ENCODE data around the gene C1orf216. TPM values are rescaled to one million over a fixed set of nuclear protein-coding genes. Genes with fewer than 3 reads are reported as not detected.
"Not testable (repeated sequence)": the region's sequence is repeated elsewhere in the genome, so short reads cannot be mapped to it uniquely, and the experiment has no call there.

Gene C1orf216, protein sequence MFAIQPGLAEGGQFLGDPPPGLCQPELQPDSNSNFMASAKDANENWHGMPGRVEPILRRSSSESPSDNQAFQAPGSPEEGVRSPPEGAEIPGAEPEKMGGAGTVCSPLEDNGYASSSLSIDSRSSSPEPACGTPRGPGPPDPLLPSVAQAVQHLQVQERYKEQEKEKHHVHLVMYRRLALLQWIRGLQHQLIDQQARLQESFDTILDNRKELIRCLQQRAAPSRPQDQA
- 10 to 100 TPM; 16.6 to 18.0 TPM for total RNA-seq
- long read RNA-seq, donor 1, transcript C1orf216-201 (2 exons, 3,218 nt), result major isoform, 25 of 32 reads
- long read RNA-seq, donor 1, partial matches to known transcripts, result 0 of 32 reads
- long read RNA-seq, donor 1, other reads (novel, unspliced or antisense), result 7 of 32 reads
- long read RNA-seq, donor 2, transcript C1orf216-201 (2 exons, 3,218 nt), result major isoform, 98 of 110 reads
- long read RNA-seq, donor 2, partial matches to known transcripts, result 12 of 110 reads
- long read RNA-seq, donor 2, other reads (novel, unspliced or antisense), result 0 of 110 reads

DNA sequence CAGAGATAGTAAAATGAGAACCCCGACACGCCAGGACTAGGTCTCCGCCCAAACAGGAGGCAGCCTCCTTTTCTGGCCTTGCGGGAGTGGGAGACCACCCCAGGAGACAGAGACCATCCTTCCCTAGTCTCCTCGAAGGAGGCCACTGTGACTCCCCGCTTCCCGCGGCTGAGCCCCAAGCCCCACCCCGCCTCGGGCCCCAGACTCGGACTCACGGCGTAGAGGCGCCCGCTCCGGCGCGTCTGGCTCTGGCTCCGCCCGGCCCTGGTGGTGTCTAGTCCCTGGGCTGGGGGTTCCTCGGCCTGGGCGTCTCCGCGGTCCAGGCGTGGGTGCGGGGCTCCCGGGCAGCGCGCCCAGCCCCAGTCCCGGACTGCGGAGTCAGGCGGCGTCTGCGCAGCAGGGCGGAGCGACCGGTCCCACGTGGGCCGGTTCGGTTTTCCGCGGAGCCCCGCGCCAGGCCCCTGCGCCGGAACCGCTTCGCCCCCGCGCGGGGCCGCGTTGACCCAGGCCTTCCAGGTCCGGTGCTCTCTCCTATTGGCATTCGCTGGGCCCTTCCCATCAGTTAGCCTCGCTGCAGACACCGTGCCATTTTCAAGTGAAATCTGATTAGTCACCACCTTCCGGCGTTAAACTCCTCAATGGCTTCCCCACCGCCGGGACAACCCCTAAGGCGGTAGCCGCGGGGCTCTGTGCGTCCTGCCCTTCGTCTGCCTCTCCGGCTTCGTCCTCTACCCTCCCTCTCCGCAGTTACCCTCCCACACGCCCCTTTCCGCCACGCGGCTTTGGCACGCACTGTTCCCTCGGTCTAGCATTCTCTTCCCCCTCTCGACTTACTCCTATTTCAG, at the start of gene C1orf216:
Gene C1orf216, minus strand, starts transcription at position 393 of the 845 bp plus-strand sequence. CDS start 2,563 bp downstream, outside the sequence.
- DNase-seq (ENCODE audit: low spot score), result peak; percentile 91
- intact Hi-C loops (cut with DNase I), result no loop called here

- no peak for DNase-seq (ENCODE audit: low spot score)
- intact Hi-C loops (cut with DNase I), result no loop called here
These were observed 45.6 kb upstream of the C1orf216 start for GRCh38 chr1:35764283-35764682.

- DNase-seq (ENCODE audit: low spot score), result no peak
These were observed 44.5 kb upstream of the C1orf216 start for GRCh38 chr1:35763201-35763600.

GRCh38 chr1:35762141-35762540, 43.5 kb upstream of the C1orf216 start:
- intact Hi-C loops (cut with DNase I), result no loop called here

More at GRCh38 chr1:35763201-35763600, 44.5 kb upstream of the C1orf216 start:
- intact Hi-C loops (cut with DNase I), result no loop called here

DNA sequence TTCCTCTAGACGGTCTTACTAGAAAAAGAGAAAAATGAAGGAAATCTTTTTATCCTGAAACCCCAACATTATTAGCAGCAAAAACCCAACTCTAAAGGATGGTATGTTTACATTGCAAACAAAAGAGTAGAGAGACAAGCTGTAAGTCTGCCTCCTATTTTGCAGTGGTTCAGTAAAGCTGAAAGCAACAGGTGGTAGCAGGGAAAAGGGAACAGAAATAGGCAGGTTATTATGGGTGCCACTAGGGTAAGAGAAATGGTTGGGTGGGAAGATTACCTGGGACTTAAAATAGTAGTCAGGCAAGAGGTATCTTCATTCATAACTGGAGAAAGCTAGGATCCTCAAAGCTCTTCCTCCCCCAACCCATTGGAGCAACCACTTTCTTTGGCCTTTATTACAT, 37.4 kb upstream of the C1orf216 start:
- intact Hi-C loops (cut with DNase I), result no loop called here
- no peak for DNase-seq (ENCODE audit: low spot score)

More at GRCh38 chr1:35762141-35762540, 43.5 kb upstream of the C1orf216 start:
- no peak for DNase-seq (ENCODE audit: low spot score)

GRCh38 chr1:35753626-35754260, 35.1 kb upstream of the C1orf216 start:
- intact Hi-C loops (cut with DNase I), result no loop called here
- DNase-seq (ENCODE audit: low spot score), result no peak

DNA sequence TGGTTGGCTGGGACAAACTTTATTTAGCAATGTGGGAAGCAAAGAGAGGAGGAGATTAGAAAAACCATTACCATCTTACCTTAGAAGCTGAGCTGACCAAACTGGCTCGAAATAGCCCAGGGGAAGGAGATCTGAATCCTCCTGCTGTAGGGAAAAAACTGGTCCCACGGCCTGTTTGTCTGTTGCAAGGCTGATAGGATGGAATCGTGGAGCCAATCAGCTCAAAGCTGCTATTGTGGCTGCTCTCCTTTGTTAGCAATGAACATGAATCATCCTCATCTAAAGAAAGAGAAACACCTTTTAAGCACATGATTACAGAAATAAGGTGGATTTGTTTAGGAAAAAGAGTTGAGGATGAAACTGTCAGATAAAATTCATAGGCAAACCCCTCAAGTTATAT, 29.6 kb upstream of the C1orf216 start:
- no peak for DNase-seq (ENCODE audit: low spot score)
- intact Hi-C loops (cut with DNase I), result no loop called here

- intact Hi-C loops (cut with DNase I), result no loop called here
- no peak for DNase-seq (ENCODE audit: low spot score)
These were observed 26.5 kb upstream of the C1orf216 start for GRCh38 chr1:35745124-35745730.

- DNase-seq (ENCODE audit: low spot score), result no peak
- intact Hi-C loops (cut with DNase I), result no loop called here
These were observed 18.4 kb upstream of the C1orf216 start for GRCh38 chr1:35737120-35737519.

GRCh38 chr1:35727434-35728040, 8.9 kb upstream of the C1orf216 start:
- intact Hi-C loops (cut with DNase I), result loop anchor here (5.0 kb wide), 3 partner anchors 155 to 275 kb away; partner anchors contain the start of gene TFAP2E (in 1 of the 2)
- no peak for DNase-seq (ENCODE audit: low spot score)

DNA sequence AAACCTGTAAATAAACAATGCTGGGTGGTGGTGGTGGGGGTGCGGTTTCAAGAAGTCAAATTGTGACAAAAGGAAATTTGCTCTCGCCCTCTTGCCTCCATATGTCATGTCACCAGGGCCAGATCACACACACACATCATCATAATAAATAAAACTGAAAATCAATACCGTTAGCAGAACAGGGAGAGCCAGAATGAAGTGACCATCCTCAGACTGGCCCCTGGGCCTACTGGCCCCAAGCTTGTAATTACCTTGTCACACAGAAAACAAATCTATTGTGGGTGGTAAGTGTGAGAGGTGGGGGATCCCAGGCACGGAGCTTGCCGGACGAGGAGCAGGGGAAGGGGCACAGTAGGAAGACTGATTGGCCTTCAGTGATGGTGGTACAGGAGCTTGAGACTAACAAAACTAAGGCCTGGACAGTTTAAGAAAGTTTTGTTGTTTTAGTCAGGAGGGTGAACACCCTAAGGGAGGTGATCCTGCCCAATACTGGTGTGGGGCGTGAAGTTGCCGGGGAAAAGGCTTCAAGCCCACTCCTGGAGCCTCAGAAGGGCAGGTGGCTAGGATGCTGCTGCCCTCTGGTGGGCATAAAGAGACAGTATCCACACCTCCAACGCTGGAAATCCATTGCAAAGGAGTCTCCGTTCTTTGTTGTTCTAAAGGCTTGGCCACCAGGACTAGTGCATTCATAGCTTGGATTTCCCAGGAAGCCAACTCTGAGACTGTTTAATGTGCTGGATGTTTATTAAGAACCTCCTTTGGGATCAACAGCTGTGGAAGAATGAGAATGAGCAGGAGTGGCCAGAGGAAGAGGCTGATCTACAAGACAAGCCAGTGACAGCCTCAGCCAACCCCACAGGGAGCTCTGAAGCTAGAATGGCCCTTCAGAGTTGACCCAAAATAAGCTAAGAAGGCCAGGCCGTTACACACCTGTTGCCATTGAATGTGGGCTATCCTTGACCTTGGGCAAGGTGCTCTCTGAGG, 8.1 kb upstream of the C1orf216 start:
- intact Hi-C loops (cut with DNase I), result loop anchor here (5.0 kb wide), 3 partner anchors 154 to 274 kb away; partner anchors contain the start of gene TFAP2E (in 1 of the 2)
- no peak for DNase-seq (ENCODE audit: low spot score)

GRCh38 chr1:35725596-35725995, 6.9 kb upstream of the C1orf216 start:
- DNase-seq (ENCODE audit: low spot score), result no peak
- intact Hi-C loops (cut with DNase I), result loop anchor here (5.0 kb wide), 3 partner anchors 153 to 273 kb away; partner anchors contain the start of gene TFAP2E (in 1 of the 2)

DNA sequence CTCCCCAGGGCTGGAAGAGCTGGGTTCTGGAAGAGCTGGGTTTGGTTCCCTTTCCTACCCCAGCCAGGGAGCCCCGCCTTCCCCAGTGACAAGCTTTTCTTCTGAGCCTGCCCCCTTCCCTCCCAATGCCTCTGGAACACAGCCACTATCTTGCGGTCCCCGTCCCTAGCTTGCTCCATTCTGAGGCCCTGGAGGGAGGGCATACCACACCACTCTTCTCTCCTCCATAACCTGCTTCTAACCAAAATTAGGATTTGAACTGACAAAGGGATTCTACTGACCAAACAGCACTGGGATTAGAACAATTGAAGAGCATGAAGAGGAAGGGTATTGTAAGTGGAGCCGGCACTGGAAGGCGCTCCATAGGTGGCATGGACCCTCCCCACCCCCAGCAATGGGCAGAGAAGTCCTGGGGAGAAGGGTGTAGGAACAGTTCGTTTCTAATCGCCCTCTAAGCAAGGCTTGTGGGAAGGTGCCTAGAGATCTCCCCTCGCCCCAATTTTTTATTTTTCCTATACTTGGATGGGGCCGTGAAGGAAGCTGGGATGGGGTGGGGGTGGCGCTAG, 690 bp downstream of the C1orf216 start:
- intact Hi-C loops (cut with DNase I), result no loop called here
- peak; percentile 88 for DNase-seq (ENCODE audit: low spot score)

GRCh38 chr1:35715568-35716002, 3.1 kb downstream of the C1orf216 start:
- DNase-seq (ENCODE audit: low spot score), result peak; percentile 88
- intact Hi-C loops (cut with DNase I), result no loop called here

GRCh38 chr1:35714921-35715567, 3.6 kb downstream of the C1orf216 start:
- DNase-seq (ENCODE audit: low spot score), result no peak
- intact Hi-C loops (cut with DNase I), result no loop called here

- DNase-seq (ENCODE audit: low spot score); intact Hi-C loops (cut with DNase I): not testable (repeated sequence)
These were observed 7.6 kb downstream of the C1orf216 start for GRCh38 chr1:35711098-35711497.
